B cell (primary cell): ENCODE measurements around the gene MOB3C. TPM values are rescaled to one million over a fixed set of nuclear protein-coding genes. Genes with fewer than 3 reads are reported as not detected.

Source experiments
- ATAC-seq: fragments of 200-7000 bp; cut with Tn5 transposase; one replicate; pipeline ENCODE4 v1.10.0; 2021; ENCODE audit warnings: low read depth, mild to moderate bottlenecking, moderate number of reproducible peaks, moderate library complexity
- CTCF ChIA-PET: fragments of 350-600 bp; sonication (Branson Sonifier 250); formaldehyde crosslinking; loops from one replicate; lab custom pipeline; 2021; ENCODE audit warnings: antibody characterized with exemption, inconsistent platforms; lab: Charles Lee
- POLR2A ChIA-PET: fragments of 350-600 bp; sonication (Branson Sonifier 250); formaldehyde crosslinking; loops from one replicate; lab custom pipeline; 2021; ENCODE audit warnings: antibody characterized with exemption; lab: Charles Lee
- DNase-seq: peaks from one replicate; pipeline ENCODE4 v3.0.0; 2013
- H2AFZ ChIP-seq: 2 replicates; pipeline ENCODE4 v1.6.1; 2012; ENCODE audit warnings: mild to moderate bottlenecking, low read depth, low read length; ENCODE audit not compliant: insufficient read depth, poor library complexity, severe bottlenecking
- H3K27ac ChIP-seq, 2 donors: 1 replicate in 1 of 2; 2 replicates in 1 of 2; pipeline ENCODE4 v1.5.1; 2012 to 2013; ENCODE audit warnings: low read length in 2 of 2, mild to moderate bottlenecking in 2 of 2, moderate library complexity in 1 of 2
- H3K27me3 ChIP-seq, 4 experiments: fragments of 200-600 bp in 1 of 4; sonication (generic) in 1 of 4; replicated peaks in 1 of 4; 1 replicate in 2 of 4; 2 replicates in 2 of 4; pipeline versions ENCODE4 v1.6.1 to v1.7.0; 2013 to 2016; ENCODE audit warnings: low read length in 3 of 4, mild to moderate bottlenecking in 2 of 4, mixed read lengths in 1 of 4, moderate library complexity in 1 of 4; ENCODE audit not compliant: insufficient read depth in 4 of 4, control insufficient read depth in 3 of 4; ENCODE audit errors: control extremely low read depth in 1 of 4
- H3K36me3 ChIP-seq, 2 experiments: replicated peaks in 1 of 2; 1 replicate in 1 of 2; 2 replicates in 1 of 2; pipeline versions ENCODE4 v1.6.1 to v1.7.1; 2013; ENCODE audit warnings: low read length in 1 of 2; ENCODE audit not compliant: insufficient read depth in 2 of 2, control insufficient read depth in 1 of 2; ENCODE audit errors: control extremely low read depth in 1 of 2, extremely low read depth in 1 of 2
- H3K4me1 ChIP-seq, 2 donors: fragments of 200-600 bp in 1 of 2; sonication (generic) in 1 of 2; 1 replicate in 1 of 2; 2 replicates in 1 of 2; pipeline versions ENCODE4 v1.5.1 to v1.6.1; 2013 to 2017; ENCODE audit warnings: low read length in 2 of 2; ENCODE audit not compliant: control insufficient read depth in 2 of 2, insufficient read depth in 2 of 2
- H3K4me2 ChIP-seq: replicated peaks from 2 replicates; pipeline ENCODE3; 2012; ENCODE audit warnings: mild to moderate bottlenecking, low read depth, low read length; ENCODE audit not compliant: poor library complexity, severe bottlenecking
- H3K4me3 ChIP-seq, 5 experiments: fragments of 200-600 bp in 1 of 5; sonication (generic) in 1 of 5; 1 replicate in 3 of 5; 2 replicates in 2 of 5; pipeline versions ENCODE4 v1.5.1 to v1.7.0; 2011 to 2016; ENCODE audit warnings: low read length in 4 of 5, mild to moderate bottlenecking in 4 of 5, low read depth in 2 of 5, control low read depth in 1 of 5, moderate library complexity in 1 of 5; ENCODE audit not compliant: insufficient read depth in 1 of 5; ENCODE audit errors: control extremely low read depth in 1 of 5, extremely low read depth in 1 of 5
- H3K79me2 ChIP-seq: fragments of 200-600 bp; sonication (generic); one replicate; pipeline ENCODE4 v1.6.0; 2016; ENCODE audit warnings: low read length; ENCODE audit not compliant: control insufficient read depth, insufficient read depth
- H3K9ac ChIP-seq: fragments of 200-600 bp; sonication (generic); 2 replicates; pipeline ENCODE4 v1.6.1; 2017; ENCODE audit warnings: mild to moderate bottlenecking, low read length, moderate library complexity
- H3K9me3 ChIP-seq, 3 donors: one replicate each; pipeline versions ENCODE4 v1.6.1 to v1.7.1; 2013; ENCODE audit warnings: low read length in 2 of 3; ENCODE audit not compliant: control insufficient read depth in 2 of 3, insufficient read depth in 1 of 3; ENCODE audit errors: control extremely low read depth in 1 of 3
- H4K20me1 ChIP-seq: 2 replicates; pipeline ENCODE4 v1.6.0; 2012; ENCODE audit warnings: mild to moderate bottlenecking, low read length; ENCODE audit not compliant: insufficient read depth, control insufficient read depth, poor library complexity, severe bottlenecking
- H3K27ac Mint-ChIP-seq: one replicate; pipeline ENCODE4 v1.8.0; 2021; ENCODE audit warnings: mixed read lengths
- H3K27me3 Mint-ChIP-seq: one replicate; pipeline ENCODE4 v1.8.0; 2021; ENCODE audit warnings: mixed read lengths
- H3K4me1 Mint-ChIP-seq: one replicate; pipeline ENCODE4 v1.8.0; 2021; ENCODE audit warnings: mixed read lengths
- H3K4me3 Mint-ChIP-seq: one replicate; pipeline ENCODE4 v1.8.0; 2021; ENCODE audit warnings: mixed read lengths
- H3K9me3 Mint-ChIP-seq: one replicate; pipeline ENCODE4 v1.8.0; 2022; ENCODE audit warnings: mixed read lengths; ENCODE audit not compliant: insufficient read depth
- CTCF ChIP-seq: fragments of 200-600 bp; IDR thresholded peaks from one replicate; pipeline ENCODE4 v1.8.0; 2022; ENCODE audit warnings: antibody characterized with exemption, mild to moderate bottlenecking
- EZH2 ChIP-seq: IDR thresholded peaks from 2 replicates; pipeline ENCODE4 v1.6.1; 2012; ENCODE audit warnings: borderline replicate concordance, low read depth, mild to moderate bottlenecking, moderate library complexity, low read length; ENCODE audit not compliant: insufficient read depth, poor library complexity, severe bottlenecking
- WGBS: methylation state at CpG from one replicate; pipeline ENCODE4 v1.1.5; 2013; ENCODE audit warnings: missing lambda C conversion rate; ENCODE audit not compliant: insufficient coverage; 5-methylcytosine and 5-hydroxymethylcytosine counted together
- intact Hi-C: fragments of 100-400 bp; cut with micrococcal nuclease; formaldehyde crosslinking; loops from one replicate; pipeline ENCODE4 v1.10.0; 2022
- polyA plus RNA-seq: library from polyadenylated mRNA; depleted of rRNA; stranded (reverse); fragments of >200 nt; gene quantifications from 2 replicates; pipeline ENCODE4 v1.2.3, GENCODE V29; 2012
- total RNA-seq, 2 donors: library from RNA; stranded (reverse); fragments of 120-200 nt in 1 of 2; gene quantifications; 1 replicate in 1 of 2; 2 replicates in 1 of 2; pipeline versions ENCODE4 v1.2.3 to v1.2.4, GENCODE V29; 2013 to 2022

The MOB3C gene
- total and polyA plus RNA-seq, 2 donors (not counting 1 experiment from before 2014, with no cell fraction given) = 18.9 to 19.2 TPM

GRCh38 chr1:46606255-46606965, 10.2 kb downstream of the MOB3C start:
- peaks cover 12 to 15% of the 10 kb centered on the region in 2 donors for H3K4me1 ChIP-seq
- peaks cover 32% of the 10 kb centered on the region for H3K4me1 Mint-ChIP-seq
- H3K27ac Mint-ChIP-seq = peak overlapping the region; percentile 52

More at GRCh38 chr1:46606255-46606965, 10.2 kb downstream of the MOB3C start:
- intact Hi-C loops = no loop called here
- WGBS = 100% methylated on average over 1 of the region's 2 CpGs
- Histone ChIP-seq H3K9ac (no peak overlapping the region), H3K27me3 (no peaks in the 10 kb centered on the region), H4K20me1 (peaks cover 8% of the 10 kb centered on the region), H3K27ac (no peak overlapping the region), H3K4me2 (no peak overlapping the region), H3K36me3 (peaks cover 6 to 25% of the 10 kb centered on the region in 2 experiments), H2AFZ (no peak overlapping the region), H3K4me3 (no peak overlapping the region), H3K9me3 (no peaks in the 10 kb centered on the region), H3K79me2 (peaks cover 17% of the 10 kb centered on the region)
- POLR2A ChIA-PET = interaction anchor here (1.3 kb wide), 1 partner anchor 10 kb away, joined by 4 read pairs; the partner anchor contains the start of gene MOB3C
- Mint-ChIP-seq H3K9me3 (no peaks in the 10 kb centered on the region), H3K27me3 (no peaks in the 10 kb centered on the region), H3K4me3 (peak overlapping the region; percentile 50)
- ATAC-seq = no peak
- no peak for DNase-seq
- TF ChIP-seq EZH2 (no peak), CTCF (no peak)
- CTCF ChIA-PET = interaction anchor here (3.5 kb wide), 1 partner anchor 10 kb away, joined by 40 read pairs; the partner anchor contains the start of gene MOB3C
